Hepatocyte (in vitro differentiated cells): Measurements from ENCODE around the gene CELSR2.

ENCODE experiments used
- CTCF ChIP-seq: fragments of 200-600 bp; sonication (generic); IDR thresholded peaks from 2 replicates; pipeline ENCODE4 v1.5.1; 2016; ENCODE audit warnings: antibody characterized with exemption, mild to moderate bottlenecking; ENCODE audit not compliant: poor library complexity
- EZH2 ChIP-seq: fragments of 200-600 bp; sonication (generic); IDR thresholded peaks from 2 replicates; pipeline ENCODE4 v1.6.1; 2016; ENCODE audit warnings: antibody characterized with exemption, mild to moderate bottlenecking, borderline replicate concordance

DNA sequence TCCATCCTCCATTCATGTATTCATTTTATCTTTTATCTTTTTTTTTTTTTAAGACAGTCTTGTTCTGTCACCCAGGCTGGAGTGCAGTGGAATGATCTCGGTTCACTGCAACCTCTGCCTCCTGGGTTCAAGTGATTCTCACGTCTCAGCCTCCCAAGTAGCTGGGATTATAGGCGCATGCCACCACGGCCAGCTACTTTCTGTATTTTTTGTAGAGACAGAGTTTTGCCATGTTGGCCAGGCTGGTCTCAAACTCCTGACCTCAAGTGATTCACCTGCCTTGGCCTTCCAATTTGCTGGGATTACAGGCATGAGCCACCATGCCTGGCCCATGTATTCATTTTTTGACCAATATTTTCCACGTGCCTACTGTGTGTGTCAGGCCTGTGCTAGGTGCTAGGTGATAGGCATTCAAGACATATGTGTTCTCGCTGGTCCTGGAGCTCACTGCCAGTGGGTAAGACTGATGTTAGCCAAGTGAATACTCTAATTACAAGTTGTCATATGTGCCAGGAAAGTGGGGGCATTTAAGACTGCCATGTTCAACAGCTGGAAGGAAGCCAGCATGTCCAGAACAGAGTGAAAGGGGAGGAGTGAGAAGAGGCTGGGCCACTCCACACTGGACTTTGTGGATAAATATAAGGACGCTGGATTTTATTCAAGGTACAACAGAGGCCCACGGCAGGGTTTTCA is 5.3 kb upstream of the CELSR2 start:
- TF ChIP-seq EZH2 (no peak), CTCF (no peak)
